ENCODE measurements around the gene LHFPL6.

DNA sequence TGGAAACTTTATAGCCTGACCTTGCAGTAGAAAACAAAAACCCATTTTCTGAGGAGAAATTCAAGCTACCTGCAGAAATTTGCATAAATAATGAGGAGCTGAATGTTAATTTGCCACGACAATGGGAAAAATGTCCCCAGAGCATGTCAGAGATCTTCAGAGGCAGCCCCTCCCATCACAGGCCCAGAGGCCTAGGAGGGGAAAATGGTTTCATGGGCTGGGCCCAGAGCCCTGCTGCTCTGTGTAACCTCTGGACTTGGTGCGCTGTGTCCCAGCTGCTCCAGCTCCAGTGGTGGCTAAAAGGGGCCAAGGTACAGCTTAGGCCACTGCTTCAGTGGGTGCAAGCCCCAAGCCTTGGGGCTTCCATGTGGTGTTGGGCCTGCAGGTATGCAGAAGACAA is 306.8 kb downstream of the LHFPL6 start:
- TF ChIP-seq, protein P1, sequence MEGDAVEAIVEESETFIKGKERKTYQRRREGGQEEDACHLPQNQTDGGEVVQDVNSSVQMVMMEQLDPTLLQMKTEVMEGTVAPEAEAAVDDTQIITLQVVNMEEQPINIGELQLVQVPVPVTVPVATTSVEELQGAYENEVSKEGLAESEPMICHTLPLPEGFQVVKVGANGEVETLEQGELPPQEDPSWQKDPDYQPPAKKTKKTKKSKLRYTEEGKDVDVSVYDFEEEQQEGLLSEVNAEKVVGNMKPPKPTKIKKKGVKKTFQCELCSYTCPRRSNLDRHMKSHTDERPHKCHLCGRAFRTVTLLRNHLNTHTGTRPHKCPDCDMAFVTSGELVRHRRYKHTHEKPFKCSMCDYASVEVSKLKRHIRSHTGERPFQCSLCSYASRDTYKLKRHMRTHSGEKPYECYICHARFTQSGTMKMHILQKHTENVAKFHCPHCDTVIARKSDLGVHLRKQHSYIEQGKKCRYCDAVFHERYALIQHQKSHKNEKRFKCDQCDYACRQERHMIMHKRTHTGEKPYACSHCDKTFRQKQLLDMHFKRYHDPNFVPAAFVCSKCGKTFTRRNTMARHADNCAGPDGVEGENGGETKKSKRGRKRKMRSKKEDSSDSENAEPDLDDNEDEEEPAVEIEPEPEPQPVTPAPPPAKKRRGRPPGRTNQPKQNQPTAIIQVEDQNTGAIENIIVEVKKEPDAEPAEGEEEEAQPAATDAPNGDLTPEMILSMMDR (IDR thresholded peaks at IDR 0.05): no peak
- TF ChIP-seq POLR2A (IDR thresholded peaks at IDR 0.05): no peak
